ENCODE measurements around the gene SFTPD. TPM values are rescaled to one million over a fixed set of nuclear protein-coding genes. Genes with fewer than 3 reads are reported as not detected.
"Not testable (repeated sequence)": the region's sequence is repeated elsewhere in the genome, so short reads cannot be mapped to it uniquely, and the experiment has no call there.

Gene SFTPD
- total and polyA plus RNA-seq, 2 of the 13 experiments (the other 11 are each of a cell fraction or from before 2014, with no cell fraction given) = not detected

GRCh38 chr10:79890469-79890868 lies 58.4 kb downstream of the SFTPD start (continued):
- no peak for TF ChIP-seq KIAA2018 (CRISPR knock-in tag; IDR thresholded peaks at IDR 0.05; ENCODE audit: borderline replicate concordance)

GRCh38 chr10:79888984-79889383 lies 59.9 kb downstream of the SFTPD start:
- H3K9me3 ChIP-seq (ENCODE audit: low read length); H3K36me3 ChIP-seq (replicated peaks in 1 of 2; ENCODE audit: control insufficient read depth in 1 of 2, insufficient read depth in 2 of 2, low read length in 2 of 2); H3K27ac ChIP-seq (ENCODE audit: extremely low read length, insufficient read depth, low read length); BruUV-seq (replicated peaks); H3K9ac ChIP-seq (ENCODE audit: insufficient read depth, low read depth, low read length); POLR2A ChIA-PET; H2AFZ ChIP-seq (ENCODE audit: low read length); H3K4me2 ChIP-seq (ENCODE audit: low read depth, low read length); DNase-seq (ENCODE audit: low spot score); H3K4me3 ChIP-seq (replicated peaks in 1 of 3; ENCODE audit: insufficient read depth in 1 of 3, low read depth in 2 of 3, low read length in 3 of 3); H3K27me3 ChIP-seq (ENCODE audit: control insufficient read depth in 1 of 2, insufficient read depth in 2 of 2, low read length in 2 of 2); intact Hi-C loops (cut with micrococcal nuclease; ENCODE audit: unreplicated experiment); H3K79me2 ChIP-seq (ENCODE audit: insufficient read depth, low read length); H4K20me1 ChIP-seq (ENCODE audit: insufficient read depth, low read length); CTCF ChIA-PET (ENCODE audit: low intra/inter-chr PET ratio, low total read pairs); FAIRE-seq; in situ Hi-C loops (cut with HindIII; ENCODE audit: extremely low pct_ligation_motif_present, low pct_unique_long_range_greater_than_20kb); H3K4me1 ChIP-seq (ENCODE audit: insufficient read depth, low read length); ATAC-seq: not testable (repeated sequence)
- 23% methylated on average over 2 of the region's 2 CpGs for WGBS (ENCODE audit: low lambda C conversion rate)

Other genes starting within 250 kb of the SFTPD start
- 0.27 TPM in 2 replicates for gene NUTM2B, start 245.9 kb downstream of the SFTPD start, total RNA-seq (2016; rRNA removed; fragmentation: Illumina TruSeq; extraction: Trizol)
- 0.16 and 0.20 TPM in 2 replicates for gene NUTM2B, start 245.9 kb downstream of the SFTPD start, polyA plus RNA-seq (2011; rRNA removed)
- 0.07 TPM in 1 of 2 replicates, not detected in the other for gene NUTM2E, start 122.4 kb downstream of the SFTPD start, total RNA-seq (2016; rRNA removed; fragmentation: Illumina TruSeq; extraction: Trizol)
- gene NUTM2E, start 122.4 kb downstream of the SFTPD start, polyA plus RNA-seq (2011; rRNA removed) = not detected in 2 replicates
- gene TMEM254, start 129.6 kb upstream of the SFTPD start, total RNA-seq (2016; rRNA removed; fragmentation: Illumina TruSeq; extraction: Trizol) = 8.4 and 11.2 TPM in 2 replicates
- gene TMEM254, start 129.6 kb upstream of the SFTPD start, polyA plus RNA-seq (2011; rRNA removed) = 30.7 and 39.0 TPM in 2 replicates
- not detected in 2 replicates for gene PLAC9, start 183.6 kb upstream of the SFTPD start, total RNA-seq (2016; rRNA removed; fragmentation: Illumina TruSeq; extraction: Trizol)
- gene PLAC9, start 183.6 kb upstream of the SFTPD start, polyA plus RNA-seq (2011; rRNA removed) = not detected in 2 replicates